KMS-11 (cell line): ENCODE data around the gene ZSWIM8.

Experiments
- H2AFZ ChIP-seq: fragments of 200-600 bp; sonication (generic); 2 replicates; pipeline ENCODE4 v1.6.1; 2016; ENCODE audit warnings: antibody characterized with exemption, mixed run types, low read depth
- H3K27ac ChIP-seq: fragments of 200-600 bp; sonication (generic); 2 replicates; pipeline ENCODE4 v1.6.1; 2016; ENCODE audit warnings: mild to moderate bottlenecking, mixed run types
- H3K27me3 ChIP-seq: fragments of 200-600 bp; sonication (generic); 2 replicates; pipeline ENCODE4 v1.6.1; 2017; ENCODE audit warnings: mild to moderate bottlenecking, low read depth, mixed run types, moderate library complexity; ENCODE audit not compliant: insufficient read depth
- H3K36me3 ChIP-seq: fragments of 200-600 bp; sonication (generic); 2 replicates; pipeline ENCODE4 v1.6.1; 2017; ENCODE audit warnings: mild to moderate bottlenecking, mixed run types; ENCODE audit not compliant: insufficient read depth
- H3K4me1 ChIP-seq: fragments of 200-600 bp; sonication (generic); 2 replicates; pipeline ENCODE4 v1.6.1; 2016; ENCODE audit warnings: mild to moderate bottlenecking, low read depth, mixed run types; ENCODE audit not compliant: poor library complexity, severe bottlenecking
- H3K4me2 ChIP-seq: fragments of 200-600 bp; sonication (generic); 2 replicates; pipeline ENCODE4 v1.7.0; 2016; ENCODE audit warnings: mild to moderate bottlenecking, mixed run types
- H3K4me3 ChIP-seq: fragments of 200-600 bp; sonication (generic); IDR thresholded peaks from 2 replicates; pipeline ENCODE4 v1.6.1; 2017; ENCODE audit warnings: low read depth, low read length, mixed read lengths; ENCODE audit not compliant: insufficient read depth
- H3K79me2 ChIP-seq: fragments of 200-600 bp; sonication (generic); 2 replicates; pipeline ENCODE4 v1.6.1; 2016; ENCODE audit warnings: low read depth, mixed run types; ENCODE audit not compliant: insufficient read depth
- H3K9ac ChIP-seq: fragments of 200-600 bp; sonication (generic); 2 replicates; pipeline ENCODE4 v1.6.1; 2016; ENCODE audit warnings: mild to moderate bottlenecking, mixed run types
- H4K20me1 ChIP-seq: fragments of 200-600 bp; sonication (generic); 2 replicates; pipeline ENCODE4 v1.6.1; 2016; ENCODE audit warnings: mild to moderate bottlenecking, mixed run types; ENCODE audit not compliant: insufficient read depth
- CTCF ChIP-seq: fragments of 200-600 bp; sonication (generic); conservative IDR thresholded peaks from 2 replicates; pipeline ENCODE4 v1.6.1; 2017; ENCODE audit warnings: low read depth, mild to moderate bottlenecking, antibody characterized with exemption, low read length, moderate library complexity, mixed read lengths

The ZSWIM8 gene

GRCh38 chr10:73780966-73781365 lies 4.4 kb upstream of the ZSWIM8 start:
- Histone ChIP-seq H3K27me3 (no peaks in the 10 kb centered on the region), H3K79me2 (peaks cover 40% of the 10 kb centered on the region), H3K27ac (peak overlapping the region; percentile 56; the same call in 1 of the 2 replicates), H3K36me3 (no peaks in the 10 kb centered on the region), H3K9ac (peak overlapping the region; percentile 64; the same call in 1 of the 2 replicates), H4K20me1 (no peaks in the 10 kb centered on the region), H2AFZ (peak overlapping the region; percentile 91; the same call in 1 of the 2 replicates), H3K4me3 (no peak overlapping the region), H3K4me2 (peak overlapping the region; percentile 78), H3K4me1 (peaks cover 34% of the 10 kb centered on the region)
- TF ChIP-seq CTCF, result no peak

- peak overlapping the region; percentile 91 for H2AFZ ChIP-seq
- peaks cover 40% of the 10 kb centered on the region for H3K79me2 ChIP-seq
- TF ChIP-seq CTCF, result no peak
- no peak overlapping the region for H3K4me3 ChIP-seq
- peaks cover 34% of the 10 kb centered on the region for H3K4me1 ChIP-seq
- peak overlapping the region; percentile 64; the same call in 1 of the 2 replicates for H3K9ac ChIP-seq
- peak overlapping the region; percentile 56; the same call in 1 of the 2 replicates for H3K27ac ChIP-seq
- H3K36me3 ChIP-seq, result no peaks in the 10 kb centered on the region
- no peaks in the 10 kb centered on the region for H4K20me1 ChIP-seq
- no peaks in the 10 kb centered on the region for H3K27me3 ChIP-seq
- peak overlapping the region; percentile 78 for H3K4me2 ChIP-seq
Observed at GRCh38 chr10:73781548-73781878, 3.9 kb upstream of the ZSWIM8 start.

- H3K79me2 ChIP-seq, result peaks cover 41% of the 10 kb centered on the region
- no peak for TF ChIP-seq CTCF
- H4K20me1 ChIP-seq, result no peaks in the 10 kb centered on the region
- H3K27me3 ChIP-seq, result no peaks in the 10 kb centered on the region
- peaks cover 40% of the 10 kb centered on the region for H3K4me1 ChIP-seq
- no peak within 1 kb of the TSS for H3K4me3 ChIP-seq
- peak within 1 kb of the TSS; percentile 91 for H2AFZ ChIP-seq
- peak within 1 kb of the TSS; percentile 64; the same call in 1 of the 2 replicates for H3K9ac ChIP-seq
- H3K36me3 ChIP-seq, result no peaks in the 10 kb centered on the region
- peak within 1 kb of the TSS; percentile 78 for H3K4me2 ChIP-seq
- peak within 1 kb of the TSS; percentile 56 for H3K27ac ChIP-seq
Observed at GRCh38 chr10:73781879-73782748, 3.3 kb upstream of the ZSWIM8 start, which contains the start of gene CHCHD1. CHCHD1 (plus strand) TSS chr10:73782048; CDS start chr10:73782076, 28 bp downstream.

GRCh38 chr10:73782749-73783085 lies 2.7 kb upstream of the ZSWIM8 start:
- H3K36me3 ChIP-seq, result no peaks in the 10 kb centered on the region
- H3K27ac ChIP-seq, result peak overlapping the region; percentile 56; the same call in 1 of the 2 replicates

More at GRCh38 chr10:73782749-73783085, 2.7 kb upstream of the ZSWIM8 start:
- no peak overlapping the region; the same call in 1 of the 2 replicates for H2AFZ ChIP-seq
- H3K27me3 ChIP-seq, result no peaks in the 10 kb centered on the region
- H3K79me2 ChIP-seq, result peaks cover 46% of the 10 kb centered on the region
- H3K9ac ChIP-seq, result peak overlapping the region; percentile 64; the same call in 1 of the 2 replicates
- H4K20me1 ChIP-seq, result no peaks in the 10 kb centered on the region
- peak overlapping the region; percentile 78 for H3K4me2 ChIP-seq
- TF ChIP-seq CTCF, result no peak
- H3K4me1 ChIP-seq, result peaks cover 45% of the 10 kb centered on the region
- H3K4me3 ChIP-seq, result no peak overlapping the region
